Nephron progenitor cell (in vitro differentiated cells): ENCODE measurements around the gene EFNB2.
A peak's percentile ranks its signal among the peaks of the same experiment; 100 is the strongest.

Experiments used
- DNase-seq: peaks from one replicate; pipeline ENCODE4 v3.0.0; 2021
- H3K27ac Mint-ChIP-seq: 2 replicates; pipeline ENCODE4 v1.8.0; 2021; ENCODE audit warnings: mild to moderate bottlenecking, moderate library complexity, mixed read lengths
- H3K27me3 Mint-ChIP-seq: 2 replicates; pipeline ENCODE4 v1.8.0; 2021; ENCODE audit warnings: mild to moderate bottlenecking, low read depth, mixed read lengths; ENCODE audit not compliant: poor library complexity
- H3K36me3 Mint-ChIP-seq: 2 replicates; pipeline ENCODE4 v1.8.0; 2021; ENCODE audit warnings: low read depth, mixed read lengths
- H3K4me1 Mint-ChIP-seq: 2 replicates; pipeline ENCODE4 v1.8.0; 2021; ENCODE audit warnings: mixed read lengths
- H3K4me3 Mint-ChIP-seq: 2 replicates; pipeline ENCODE4 v1.8.0; 2021; ENCODE audit warnings: mild to moderate bottlenecking, moderate library complexity, mixed read lengths
- H3K9me3 Mint-ChIP-seq: 2 replicates; pipeline ENCODE4 v1.8.0; 2021; ENCODE audit warnings: mild to moderate bottlenecking, moderate library complexity, mixed read lengths
- TF ChIP-seq, protein P1 (sequence below): fragments of 200-600 bp; sonication (generic); IDR thresholded peaks from 2 replicates; pipeline ENCODE4 v1.5.0; 2021; ENCODE audit warnings: antibody characterized with exemption

The EFNB2 gene

DNA sequence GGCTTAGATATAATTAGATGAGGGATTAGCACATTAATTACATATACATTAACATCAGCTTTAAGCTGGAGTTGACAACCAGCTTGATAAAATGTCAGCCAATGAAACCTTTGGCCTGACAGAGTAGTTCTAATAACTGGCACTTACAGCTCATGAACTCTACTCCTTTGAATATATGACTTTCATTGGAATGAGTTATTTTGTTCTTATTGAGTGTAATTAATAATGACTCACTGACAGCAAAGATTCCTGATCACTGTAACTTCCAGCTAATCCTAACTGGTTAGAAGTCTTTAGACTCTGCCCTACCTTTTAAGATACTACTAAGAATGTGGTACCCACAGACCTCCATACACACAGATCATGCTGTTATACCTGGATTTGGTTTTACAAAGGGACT, 41.0 kb downstream of the EFNB2 start:
- TF ChIP-seq, protein P1, sequence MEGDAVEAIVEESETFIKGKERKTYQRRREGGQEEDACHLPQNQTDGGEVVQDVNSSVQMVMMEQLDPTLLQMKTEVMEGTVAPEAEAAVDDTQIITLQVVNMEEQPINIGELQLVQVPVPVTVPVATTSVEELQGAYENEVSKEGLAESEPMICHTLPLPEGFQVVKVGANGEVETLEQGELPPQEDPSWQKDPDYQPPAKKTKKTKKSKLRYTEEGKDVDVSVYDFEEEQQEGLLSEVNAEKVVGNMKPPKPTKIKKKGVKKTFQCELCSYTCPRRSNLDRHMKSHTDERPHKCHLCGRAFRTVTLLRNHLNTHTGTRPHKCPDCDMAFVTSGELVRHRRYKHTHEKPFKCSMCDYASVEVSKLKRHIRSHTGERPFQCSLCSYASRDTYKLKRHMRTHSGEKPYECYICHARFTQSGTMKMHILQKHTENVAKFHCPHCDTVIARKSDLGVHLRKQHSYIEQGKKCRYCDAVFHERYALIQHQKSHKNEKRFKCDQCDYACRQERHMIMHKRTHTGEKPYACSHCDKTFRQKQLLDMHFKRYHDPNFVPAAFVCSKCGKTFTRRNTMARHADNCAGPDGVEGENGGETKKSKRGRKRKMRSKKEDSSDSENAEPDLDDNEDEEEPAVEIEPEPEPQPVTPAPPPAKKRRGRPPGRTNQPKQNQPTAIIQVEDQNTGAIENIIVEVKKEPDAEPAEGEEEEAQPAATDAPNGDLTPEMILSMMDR = no peak
- DNase-seq = no peak
- H3K4me1 Mint-ChIP-seq = peaks cover 81% of the 10 kb centered on the region
- no peaks in the 10 kb centered on the region for H3K27me3 Mint-ChIP-seq
- no peak overlapping the region for H3K27ac Mint-ChIP-seq
- no peaks in the 10 kb centered on the region for H3K9me3 Mint-ChIP-seq
- peaks cover 58% of the 10 kb centered on the region for H3K36me3 Mint-ChIP-seq
- no peak overlapping the region for H3K4me3 Mint-ChIP-seq

DNA sequence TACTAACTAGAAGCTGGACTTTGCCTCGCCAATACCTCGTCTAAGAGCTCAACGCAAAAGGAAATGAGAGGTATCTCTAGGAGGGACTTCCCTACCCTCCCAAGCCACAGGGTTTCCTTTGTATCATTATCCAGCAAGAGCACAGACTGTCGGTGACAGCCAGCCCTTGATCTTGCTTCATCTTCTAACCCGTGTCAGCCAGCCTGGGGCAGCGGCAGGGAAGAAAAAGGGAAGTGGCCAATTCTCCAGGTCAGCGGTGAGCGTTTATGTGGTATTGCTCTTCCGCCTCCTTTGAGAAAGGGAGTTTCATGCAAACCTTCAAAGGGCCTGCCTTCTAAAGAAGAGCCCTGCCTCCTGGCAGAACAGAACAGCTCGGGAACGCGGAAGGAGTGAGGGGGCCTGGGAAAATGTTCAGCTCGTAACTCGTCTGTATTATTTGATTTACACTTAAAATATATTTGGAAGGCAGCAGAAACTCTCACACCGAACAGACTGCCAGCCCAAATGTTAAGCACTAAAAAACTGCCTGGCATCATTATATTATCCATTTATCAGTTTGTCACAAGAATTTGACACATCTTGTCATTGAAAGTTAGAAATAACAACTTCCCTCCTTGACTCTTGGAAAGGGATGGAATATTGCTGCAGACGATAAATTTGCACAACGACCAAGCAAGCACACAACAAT, 41.8 kb downstream of the EFNB2 start:
- no peaks in the 10 kb centered on the region for H3K27me3 Mint-ChIP-seq
- peaks cover 62% of the 10 kb centered on the region for H3K36me3 Mint-ChIP-seq
- H3K4me3 Mint-ChIP-seq = no peak overlapping the region
- DNase-seq = no peak
- peaks cover 81% of the 10 kb centered on the region for H3K4me1 Mint-ChIP-seq
- peak overlapping the region; percentile 81 for H3K27ac Mint-ChIP-seq
- no peaks in the 10 kb centered on the region for H3K9me3 Mint-ChIP-seq
- TF ChIP-seq, protein P1 = no peak

DNA sequence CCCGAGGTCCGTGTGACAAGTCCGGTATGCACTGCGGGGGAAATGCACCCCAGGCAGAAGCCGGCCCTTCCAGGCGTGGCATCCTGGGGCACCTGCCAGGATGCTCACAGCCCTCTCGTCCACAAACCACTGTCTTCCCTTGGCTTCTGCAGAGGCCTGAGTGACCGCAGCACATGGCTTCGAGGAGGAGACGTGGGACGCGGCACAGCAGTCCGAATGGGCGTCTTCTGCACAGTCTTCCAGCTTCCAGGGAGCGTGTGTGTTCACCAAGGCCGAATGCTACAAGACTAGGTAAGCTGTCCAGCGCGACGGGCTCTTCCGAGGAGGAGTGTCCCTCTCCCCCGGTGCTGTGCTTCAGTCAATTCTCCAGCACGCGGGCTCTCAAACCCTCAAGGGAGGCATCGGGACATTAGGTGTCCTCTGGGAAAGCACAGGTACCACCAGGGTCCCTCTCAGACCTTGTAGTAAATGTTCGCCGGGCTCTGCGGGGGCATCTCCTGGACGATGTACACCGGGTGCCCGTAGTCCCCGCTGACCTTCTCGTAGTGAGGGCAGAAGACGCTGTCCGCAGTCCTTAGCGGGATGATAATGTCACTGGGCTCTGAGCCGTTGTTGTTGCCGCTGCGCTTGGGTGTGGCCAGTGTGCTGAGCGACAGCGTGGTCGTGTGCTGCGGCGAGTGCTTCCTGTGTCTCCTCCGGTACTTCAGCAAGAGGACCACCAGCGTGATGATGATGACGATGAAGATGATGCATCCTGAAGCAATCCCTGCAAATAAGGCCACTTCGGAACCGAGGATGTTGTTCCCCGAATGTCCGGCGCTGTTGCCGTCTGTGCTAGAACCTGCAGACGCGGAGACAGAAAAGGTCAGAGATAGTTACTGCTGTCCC, 42.6 kb downstream of the EFNB2 start:
- no peak overlapping the region for H3K4me3 Mint-ChIP-seq

DNA sequence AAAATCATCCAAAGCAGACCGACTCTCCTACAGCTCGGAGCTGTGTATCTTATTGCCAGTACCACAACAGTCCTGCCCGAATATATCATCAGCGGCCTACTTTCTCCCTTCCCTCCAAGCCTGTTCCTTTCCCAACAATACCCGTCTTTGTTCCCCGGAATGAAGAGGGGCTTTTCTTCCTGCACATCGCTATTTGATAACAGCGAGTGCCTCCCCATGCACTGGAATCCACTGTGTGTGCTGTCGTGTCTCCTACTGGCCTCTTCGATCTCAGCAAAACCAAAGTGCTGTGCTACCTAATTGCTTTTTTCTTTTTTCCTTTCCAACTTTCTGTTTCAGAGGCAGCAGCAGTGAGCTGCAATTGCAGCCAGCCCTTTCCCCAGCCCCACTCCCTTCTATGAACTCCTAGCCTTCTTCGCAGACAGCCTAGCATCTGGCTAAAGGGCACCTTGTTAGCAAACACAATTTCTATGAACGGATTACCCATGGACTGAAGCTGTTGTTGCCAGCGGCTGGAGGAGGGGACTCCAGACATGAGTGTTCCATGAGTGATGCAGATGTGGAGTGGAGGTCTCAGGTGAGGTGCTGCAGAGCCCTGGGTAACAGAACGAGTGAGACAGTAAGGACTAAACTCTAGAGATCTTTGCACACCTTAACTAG, 43.4 kb downstream of the EFNB2 start:
- no peaks in the 10 kb centered on the region for H3K27me3 Mint-ChIP-seq
- DNase-seq = no peak
- H3K27ac Mint-ChIP-seq = peak overlapping the region; percentile 47
- peaks cover 62% of the 10 kb centered on the region for H3K36me3 Mint-ChIP-seq
- H3K4me3 Mint-ChIP-seq = no peak overlapping the region
- H3K4me1 Mint-ChIP-seq = peaks cover 66% of the 10 kb centered on the region
- TF ChIP-seq, protein P1 = no peak
- no peaks in the 10 kb centered on the region for H3K9me3 Mint-ChIP-seq

More for the DNA sequence above, 42.6 kb downstream of the EFNB2 start:
- Mint-ChIP-seq H3K9me3 (no peaks in the 10 kb centered on the region), H3K27ac (peak overlapping the region; percentile 81), H3K4me1 (peaks cover 74% of the 10 kb centered on the region), H3K36me3 (peaks cover 62% of the 10 kb centered on the region), H3K27me3 (no peaks in the 10 kb centered on the region)
- TF ChIP-seq, protein P1 = no peak
- DNase-seq = no peak

DNA sequence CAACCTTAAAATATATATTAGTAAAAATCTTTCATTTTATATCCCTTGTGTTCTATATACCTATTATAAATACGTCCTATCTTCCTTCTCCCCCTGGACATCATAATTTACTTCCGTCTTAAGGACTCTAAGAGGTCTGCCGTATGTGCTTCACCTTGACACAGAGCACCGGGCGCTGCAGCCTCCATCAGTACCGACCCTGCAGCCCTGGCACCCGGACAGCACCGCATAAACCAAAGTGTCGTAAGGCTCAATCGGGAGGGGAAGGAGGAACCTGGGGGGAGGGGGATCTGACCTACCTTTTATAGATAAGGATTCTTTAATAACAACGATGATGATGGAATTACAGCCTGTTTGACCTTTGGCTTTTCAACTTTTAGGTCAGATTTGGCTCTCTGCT, 44.0 kb downstream of the EFNB2 start:
- Mint-ChIP-seq H3K27ac (peak overlapping the region; percentile 73), H3K4me1 (peaks cover 66% of the 10 kb centered on the region)
- TF ChIP-seq, protein P1 = no peak

More for the DNA sequence above, 44.0 kb downstream of the EFNB2 start:
- no peaks in the 10 kb centered on the region for H3K27me3 Mint-ChIP-seq
- H3K9me3 Mint-ChIP-seq = no peaks in the 10 kb centered on the region
- H3K36me3 Mint-ChIP-seq = peaks cover 61% of the 10 kb centered on the region
- no peak overlapping the region for H3K4me3 Mint-ChIP-seq
- DNase-seq = no peak
